Measurements from ENCODE around the gene PPP2R5A. TPM values are rescaled to one million over a fixed set of nuclear protein-coding genes. Genes with fewer than 3 reads are reported as not detected.

PPP2R5A gene
- polyA plus RNA-seq, 3 donors: 28.1 to 38.4 (median 31.1) TPM

- H3K27ac ChIP-seq (ENCODE audit: low read depth in 1 of 2, low read length in 2 of 2): peak overlapping the region in 1 of 2 donors; percentile 18
- H3K27ac Mint-ChIP-seq: peak overlapping the region in 5 of 7 donors; percentile 6 to 86 (median 23)
- no peak overlapping the region for H3K4me2 ChIP-seq (replicated peaks; ENCODE audit: extremely low read depth, low read length, poor library complexity, severe bottlenecking)
- H4K20me1 ChIP-seq (ENCODE audit: insufficient read depth, low read length): no peaks in the 10 kb centered on the region
- no peak overlapping the region for H3K9ac ChIP-seq (ENCODE audit: insufficient read depth, low read length, poor library complexity, severe bottlenecking)
- peaks cover 0 to 8% (median 1%) of the 10 kb centered on the region in 3 donors for H3K27me3 Mint-ChIP-seq (ENCODE audit: low read depth in 3 of 3)
- no peaks in the 10 kb centered on the region for H3K27me3 ChIP-seq (ENCODE audit: control insufficient read depth in 2 of 2, insufficient read depth in 2 of 2, low read length in 2 of 2)
- peaks cover 32 to 67% of the 10 kb centered on the region in 2 donors for H3K4me1 ChIP-seq (ENCODE audit: control insufficient read depth in 1 of 2, insufficient read depth in 2 of 2, low read length in 2 of 2)
- H3K9me3 ChIP-seq (replicated peaks in 1 of 2; ENCODE audit: control insufficient read depth in 1 of 2, insufficient read depth in 1 of 2, low read length in 2 of 2): no peaks in the 10 kb centered on the region
- H3K4me3 Mint-ChIP-seq: no peak overlapping the region
- no peak overlapping the region for H2AFZ ChIP-seq (ENCODE audit: insufficient read depth, low read depth, low read length, poor library complexity, severe bottlenecking)
- no peaks in the 10 kb centered on the region for H3K36me3 Mint-ChIP-seq
- no peak for TF ChIP-seq CTCF (IDR thresholded peaks at IDR 0.05)
- H3K4me3 ChIP-seq (replicated peaks in 1 of 3; ENCODE audit: low read depth in 2 of 3, low read length in 3 of 3): peak overlapping the region in 1 of 3 experiments; percentile 16
- peaks cover 61% of the 10 kb centered on the region for H3K4me1 Mint-ChIP-seq
- H3K79me2 ChIP-seq (ENCODE audit: insufficient read depth, low read length): no peaks in the 10 kb centered on the region
- no peak for DNase-seq
- H3K36me3 ChIP-seq (replicated peaks in 1 of 2; ENCODE audit: control insufficient read depth in 1 of 2, insufficient read depth in 2 of 2, low read length in 2 of 2): no peaks in the 10 kb centered on the region
- 0% methylated on average over 1 of the region's 8 CpGs for WGBS (ENCODE audit: insufficient coverage)
- H3K9me3 Mint-ChIP-seq: peaks cover 0 to 4% (median 2%) of the 10 kb centered on the region in 7 donors
- intact Hi-C loops (cut with micrococcal nuclease): no loop called here
Measured at GRCh38 chr1:212247179-212247721, 38.0 kb upstream of the PPP2R5A start.

DNA sequence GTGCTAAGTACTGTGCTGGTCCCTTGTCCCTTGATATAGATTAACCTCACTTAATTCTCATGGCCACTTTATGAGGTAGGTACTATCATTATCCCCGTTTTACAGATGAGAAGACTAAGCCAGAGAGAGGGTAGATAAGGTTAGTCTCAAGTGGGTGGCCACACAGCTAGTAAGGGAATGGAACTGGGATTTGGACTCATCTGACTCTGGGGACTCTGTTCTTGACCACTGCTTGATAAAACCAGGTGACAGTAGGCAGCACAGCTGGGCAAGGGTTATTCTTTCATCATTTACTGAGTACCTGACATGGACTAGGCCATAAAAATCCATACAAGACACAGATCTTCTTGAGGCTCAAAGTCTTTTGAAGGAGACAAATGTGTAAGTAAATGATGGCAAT, 37.2 kb upstream of the PPP2R5A start:
- H4K20me1 ChIP-seq (ENCODE audit: insufficient read depth, low read length): no peaks in the 10 kb centered on the region
- no peaks in the 10 kb centered on the region for H3K79me2 ChIP-seq (ENCODE audit: insufficient read depth, low read length)
- H3K27ac ChIP-seq (ENCODE audit: low read depth in 1 of 2, low read length in 2 of 2): no peak overlapping the region
- H3K4me1 ChIP-seq (ENCODE audit: control insufficient read depth in 1 of 2, insufficient read depth in 2 of 2, low read length in 2 of 2): peaks cover 32 to 67% of the 10 kb centered on the region in 2 donors
- H3K36me3 ChIP-seq (replicated peaks in 1 of 2; ENCODE audit: control insufficient read depth in 1 of 2, insufficient read depth in 2 of 2, low read length in 2 of 2): no peaks in the 10 kb centered on the region
- Mint-ChIP-seq H3K9me3 (peaks cover 0 to 4% (median 2%) of the 10 kb centered on the region in 7 donors), H3K27me3 (ENCODE audit: low read depth in 3 of 3) (peaks cover 0 to 10% (median 1%) of the 10 kb centered on the region in 3 donors), H3K36me3 (no peaks in the 10 kb centered on the region), H3K4me3 (no peak overlapping the region), H3K27ac (peak overlapping the region in 1 of 7 donors; percentile 47), H3K4me1 (peaks cover 64% of the 10 kb centered on the region)
- TF ChIP-seq CTCF (IDR thresholded peaks at IDR 0.05): no peak
- no peak overlapping the region for H3K4me3 ChIP-seq (replicated peaks in 1 of 3; ENCODE audit: low read depth in 2 of 3, low read length in 3 of 3)
- DNase-seq: no peak
- intact Hi-C loops (cut with micrococcal nuclease): no loop called here
- no peaks in the 10 kb centered on the region for H3K9me3 ChIP-seq (replicated peaks in 1 of 2; ENCODE audit: control insufficient read depth in 1 of 2, insufficient read depth in 1 of 2, low read length in 2 of 2)
- no peak overlapping the region for H3K9ac ChIP-seq (ENCODE audit: insufficient read depth, low read length, poor library complexity, severe bottlenecking)
- no CpG with 5 or more reads among the region's 1 CpG for whole genome bisulfite sequencing (ENCODE audit: insufficient coverage)
- no peak overlapping the region for H2AFZ ChIP-seq (ENCODE audit: insufficient read depth, low read depth, low read length, poor library complexity, severe bottlenecking)
- no peak overlapping the region for H3K4me2 ChIP-seq (replicated peaks; ENCODE audit: extremely low read depth, low read length, poor library complexity, severe bottlenecking)
- no peaks in the 10 kb centered on the region for H3K27me3 ChIP-seq (ENCODE audit: control insufficient read depth in 2 of 2, insufficient read depth in 2 of 2, low read length in 2 of 2)
